Umbilical cord (tissue), 2 donors: ENCODE measurements around the gene RHBDL1. TPM values are rescaled to one million over a fixed set of nuclear protein-coding genes. Genes with fewer than 3 reads are reported as not detected.

Experiments used
- DNase-seq: peaks from one replicate; pipeline ENCODE4 v3.0.0-alpha.2; 2015; ENCODE audit warnings: low spot score
- total RNA-seq: library from RNA; depleted of rRNA; stranded (reverse); fragments of >200 nt; gene quantifications from one replicate; pipeline ENCODE4 v1.2.3, GENCODE V29; 2014; ENCODE audit warnings: low replicate concordance; ENCODE audit not compliant: insufficient read depth

RHBDL1 gene
- total RNA-seq, 1 donor from 2014 or later, result 1.9 TPM

DNA sequence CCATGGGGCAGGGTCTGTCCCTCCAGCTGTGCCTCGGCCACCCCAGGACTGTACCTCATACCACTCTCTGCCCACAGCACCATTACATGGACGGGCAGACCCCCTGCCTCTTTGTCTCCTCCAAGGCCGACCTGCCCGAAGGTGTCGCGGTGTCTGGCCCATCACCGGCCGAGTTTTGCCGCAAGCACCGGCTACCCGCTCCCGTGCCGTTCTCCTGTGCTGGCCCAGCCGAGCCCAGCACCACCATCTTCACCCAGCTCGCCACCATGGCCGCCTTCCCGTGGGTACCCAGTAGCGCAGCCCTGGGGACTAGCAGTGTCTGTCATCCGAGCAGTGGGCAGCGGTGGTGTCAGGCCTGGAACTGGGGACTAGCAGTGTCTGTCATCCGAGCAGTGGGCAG, 2.6 kb upstream of the RHBDL1 start:
- no peak for DNase-seq

GRCh38 chr16:673399-673991, 2.0 kb upstream of the RHBDL1 start:
- DNase-seq, result no peak

DNA sequence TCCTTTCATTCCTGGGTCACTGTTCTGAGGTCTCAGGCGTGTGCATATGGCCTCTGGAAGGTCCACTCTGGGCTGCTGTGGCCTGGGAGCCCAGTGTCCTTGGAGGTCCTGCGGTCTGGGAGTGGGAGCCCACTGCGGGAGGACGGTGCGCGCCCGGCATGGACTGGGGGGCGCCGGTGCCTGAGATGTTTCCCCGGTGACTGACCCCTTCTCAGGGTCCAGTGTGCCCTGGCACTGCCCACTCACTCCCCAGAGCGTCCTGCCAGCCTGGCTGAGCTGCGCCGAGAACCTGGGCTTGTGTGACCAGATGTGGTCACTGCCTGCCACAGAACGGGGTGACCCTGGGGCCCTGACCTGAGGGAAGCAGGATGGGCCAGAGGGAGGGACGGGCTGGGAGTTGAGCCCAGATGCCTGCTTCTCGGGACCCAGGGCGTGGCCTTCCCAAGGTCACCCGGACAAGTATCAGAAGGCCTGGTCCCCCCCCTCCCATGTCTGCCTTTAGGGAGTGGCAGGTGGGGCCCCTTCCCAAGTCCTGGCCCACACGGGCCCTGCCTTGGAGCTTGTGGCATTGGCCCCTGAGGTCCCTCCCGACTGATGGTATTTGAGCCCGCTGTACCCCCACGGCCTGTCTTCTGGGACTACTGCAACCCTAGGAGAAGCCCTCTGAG, 1.1 kb upstream of the RHBDL1 start:
- DNase-seq, result no peak

- no peak for DNase-seq
Measured at GRCh38 chr16:675884-676564, 553 bp downstream of the RHBDL1 start.

- DNase-seq, result no peak
Measured at GRCh38 chr16:676565-676902, 1.1 kb downstream of the RHBDL1 start.

DNA sequence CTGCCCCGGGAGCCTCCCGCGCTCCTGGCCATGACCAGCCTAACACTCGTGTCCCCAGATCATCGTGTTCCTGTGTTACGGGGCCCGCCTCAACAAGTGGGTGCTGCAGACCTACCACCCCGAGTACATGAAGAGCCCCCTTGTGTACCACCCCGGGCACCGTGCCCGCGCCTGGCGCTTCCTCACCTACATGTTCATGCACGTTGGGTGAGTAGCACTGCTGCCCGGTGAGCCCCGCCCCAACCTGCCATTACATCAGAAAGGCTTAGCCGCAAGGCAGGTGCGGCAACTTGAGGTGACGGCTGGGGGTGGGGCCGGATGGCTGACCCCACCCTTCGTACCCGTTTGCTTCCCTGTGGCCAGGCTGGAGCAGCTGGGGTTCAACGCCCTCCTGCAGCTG, 1.4 kb downstream of the RHBDL1 start:
- DNase-seq, result peak; percentile 67

GRCh38 chr16:677316-678190, 2.1 kb downstream of the RHBDL1 start:
- no peak for DNase-seq

DNA sequence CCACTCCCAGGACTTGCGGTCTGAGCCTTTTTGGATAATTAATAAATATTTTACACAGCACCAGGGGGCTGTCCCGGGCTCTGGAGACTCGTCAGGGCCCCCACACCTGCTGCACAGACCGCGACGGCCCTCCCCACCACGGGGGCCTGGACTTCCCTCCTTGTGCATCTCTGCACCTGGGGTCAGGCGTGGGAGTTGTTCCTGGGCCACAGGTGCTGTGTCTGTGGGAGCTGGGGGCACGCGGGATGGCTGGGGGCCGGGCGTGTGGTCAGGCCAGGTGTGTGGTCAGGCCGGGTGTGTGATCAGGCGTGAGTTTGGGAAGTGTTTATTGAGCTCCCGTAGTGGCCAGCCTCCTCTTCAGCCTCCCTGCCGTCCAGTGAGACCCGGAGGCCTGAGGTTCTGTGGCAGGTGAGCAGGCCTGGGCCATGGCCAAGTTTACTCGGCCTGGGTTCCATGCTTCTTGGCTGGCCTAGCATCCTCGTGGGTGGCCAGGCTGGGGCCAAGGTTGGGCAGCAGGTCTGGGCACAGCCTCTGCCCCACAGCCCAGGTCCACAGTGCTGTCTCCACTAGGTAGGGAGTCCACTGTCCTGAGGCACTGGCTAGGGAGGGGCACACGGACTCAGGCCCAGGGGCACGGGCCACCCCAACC, 2.9 kb downstream of the RHBDL1 start:
- DNase-seq, result no peak

DNA sequence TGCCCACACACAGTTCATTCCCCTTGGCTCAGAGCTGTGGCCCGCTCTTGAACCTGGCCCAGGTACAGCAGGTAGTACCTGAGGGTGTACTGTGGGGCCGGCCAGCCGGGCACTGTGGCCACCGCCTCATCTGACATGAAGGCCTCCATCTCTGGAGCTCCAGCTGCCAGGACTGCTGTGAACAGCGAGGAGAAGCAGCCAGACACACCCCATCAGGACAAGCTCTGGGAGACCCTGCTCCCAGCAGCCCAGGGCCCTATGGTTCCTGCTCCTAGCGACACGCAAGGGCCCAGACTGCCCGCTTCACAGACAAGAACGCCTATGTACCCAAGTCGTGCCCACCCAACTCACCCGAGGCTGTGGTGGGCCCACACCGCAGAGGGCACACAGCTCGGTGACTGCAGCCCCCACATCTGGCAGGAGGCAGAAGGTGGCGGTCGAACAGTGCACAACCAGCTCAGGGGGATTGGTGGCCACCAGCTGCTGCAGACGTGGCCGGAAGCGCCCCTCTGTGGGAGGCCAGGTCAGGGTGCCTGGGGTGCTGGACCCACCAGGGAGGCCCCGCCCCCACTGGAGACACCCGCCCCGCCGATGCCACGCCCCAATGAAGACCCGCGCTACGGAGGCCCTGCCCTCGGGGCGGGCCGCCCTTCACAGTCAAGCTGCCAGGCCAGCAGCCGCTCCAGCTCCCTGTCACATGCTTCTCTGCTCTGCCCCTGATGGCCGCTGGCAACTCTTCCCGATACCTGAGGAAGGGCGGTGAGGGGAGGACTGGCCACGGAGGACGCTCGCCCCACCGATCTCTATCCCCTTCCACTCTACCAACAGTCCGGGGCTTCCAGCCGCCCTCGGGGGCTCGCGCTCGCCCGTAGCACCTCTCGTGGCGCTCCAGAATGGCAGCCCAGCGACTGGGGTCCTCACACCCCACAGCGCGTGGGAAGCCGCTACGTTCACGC, 3.7 kb downstream of the RHBDL1 start:
- DNase-seq, result peak; percentile 77

DNA sequence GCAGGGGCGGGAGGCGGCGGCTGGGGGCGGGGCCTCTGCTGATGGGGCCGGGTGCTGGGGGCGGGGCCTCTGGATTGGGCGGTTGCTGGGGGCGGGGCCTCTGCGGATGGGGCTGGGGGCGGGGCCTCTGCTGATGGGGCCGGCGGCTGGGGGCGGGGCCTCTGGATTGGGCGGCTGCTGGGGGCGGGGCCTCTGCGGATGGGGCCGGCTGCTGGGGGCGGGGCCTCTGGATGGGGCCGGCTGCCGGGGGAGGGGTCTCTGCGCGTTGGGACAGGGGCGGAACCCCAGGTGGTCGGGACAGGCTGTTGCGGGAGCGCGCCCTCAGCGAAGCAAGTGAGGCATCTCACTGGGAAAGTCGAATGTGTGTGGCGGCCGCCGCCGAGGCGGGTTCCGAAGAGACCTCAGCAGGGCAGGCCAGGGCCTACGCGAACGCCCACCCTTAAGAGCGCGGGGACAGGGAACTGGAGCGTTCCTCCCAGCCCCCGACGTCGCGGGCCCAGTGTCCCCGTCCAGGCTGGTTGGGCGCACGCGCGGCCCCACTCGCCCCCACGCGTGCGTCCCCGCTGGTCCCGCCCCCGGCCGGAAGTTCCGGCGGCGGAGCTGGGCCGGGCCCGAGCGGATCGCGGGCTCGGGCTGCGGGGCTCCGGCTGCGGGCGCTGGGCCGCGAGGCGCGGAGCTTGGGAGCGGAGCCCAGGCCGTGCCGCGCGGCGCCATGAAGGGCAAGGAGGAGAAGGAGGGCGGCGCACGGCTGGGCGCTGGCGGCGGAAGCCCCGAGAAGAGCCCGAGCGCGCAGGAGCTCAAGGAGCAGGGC, 4.5 kb downstream of the RHBDL1 start, which contains the start of gene STUB1:
Gene STUB1 (plus strand): TSS at position 597 of the 811 bp plus-strand sequence. CDS start 116 bp downstream, at position 713.
- DNase-seq, result peak; percentile 86

DNA sequence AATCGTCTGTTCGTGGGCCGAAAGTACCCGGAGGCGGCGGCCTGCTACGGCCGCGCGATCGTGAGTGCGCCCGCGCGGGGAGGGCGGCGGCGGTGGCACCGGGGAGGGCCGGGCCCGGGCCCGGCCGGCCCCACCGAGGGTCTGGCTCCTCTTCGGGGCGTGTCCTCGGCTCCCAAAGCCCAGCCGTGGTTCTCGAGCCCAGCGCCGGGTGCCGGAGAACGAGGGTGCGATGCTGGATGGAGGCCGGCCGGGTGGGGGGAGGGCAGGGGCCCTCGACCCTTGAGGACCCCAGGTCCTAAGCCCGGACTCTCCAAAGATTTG, 5.1 kb downstream of the RHBDL1 start:
- no peak for DNase-seq

DNA sequence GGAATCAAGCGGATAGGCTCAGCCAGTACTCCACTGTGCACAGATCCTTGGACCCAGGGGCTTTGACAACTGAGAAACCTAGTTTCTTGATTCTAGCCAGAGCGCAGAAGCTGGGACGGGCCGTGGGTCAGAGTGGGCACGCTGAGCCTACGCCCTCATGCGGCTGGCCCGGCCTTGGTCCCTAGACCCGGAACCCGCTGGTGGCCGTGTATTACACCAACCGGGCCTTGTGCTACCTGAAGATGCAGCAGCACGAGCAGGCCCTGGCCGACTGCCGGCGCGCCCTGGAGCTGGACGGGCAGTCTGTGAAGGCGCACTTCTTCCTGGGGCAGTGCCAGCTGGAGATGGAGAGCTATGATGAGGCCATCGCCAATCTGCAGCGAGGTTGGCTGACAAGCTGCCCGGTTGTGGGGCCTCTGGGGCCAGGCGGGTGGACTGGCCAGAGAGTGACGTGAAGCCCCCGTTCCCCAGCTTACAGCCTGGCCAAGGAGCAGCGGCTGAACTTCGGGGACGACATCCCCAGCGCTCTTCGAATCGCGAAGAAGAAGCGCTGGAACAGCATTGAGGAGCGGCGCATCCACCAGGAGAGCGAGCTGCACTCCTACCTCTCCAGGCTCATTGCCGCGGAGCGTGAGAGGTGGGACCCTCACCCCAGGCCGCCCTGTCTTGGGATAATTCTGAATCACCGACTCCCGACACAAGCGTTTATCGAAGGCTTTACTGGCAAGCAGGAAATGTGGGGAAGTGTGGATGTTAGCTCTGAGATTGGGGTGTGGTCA, 5.7 kb downstream of the RHBDL1 start:
- no peak for DNase-seq

DNA sequence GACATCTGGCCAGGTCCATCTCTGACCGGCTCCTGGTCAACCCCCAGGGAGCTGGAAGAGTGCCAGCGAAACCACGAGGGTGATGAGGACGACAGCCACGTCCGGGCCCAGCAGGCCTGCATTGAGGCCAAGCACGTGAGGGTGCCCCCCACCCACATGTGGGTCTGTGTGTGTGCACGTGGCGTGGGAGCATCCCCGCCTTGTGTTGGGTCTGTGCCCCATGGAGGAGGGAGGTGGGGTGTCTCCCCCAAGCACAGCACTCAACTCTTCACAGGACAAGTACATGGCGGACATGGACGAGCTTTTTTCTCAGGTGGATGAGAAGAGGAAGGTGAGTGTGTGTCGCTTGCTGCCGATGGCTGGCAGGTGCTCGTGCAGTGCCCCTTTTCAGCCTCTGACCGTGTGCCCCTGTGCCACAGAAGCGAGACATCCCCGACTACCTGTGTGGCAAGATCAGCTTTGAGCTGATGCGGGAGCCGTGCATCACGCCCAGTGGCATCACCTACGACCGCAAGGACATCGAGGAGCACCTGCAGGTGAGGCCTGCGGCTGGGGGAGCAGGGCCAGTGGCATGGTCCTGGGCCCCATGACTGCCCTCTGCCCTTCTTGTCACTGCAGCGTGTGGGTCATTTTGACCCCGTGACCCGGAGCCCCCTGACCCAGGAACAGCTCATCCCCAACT, 6.4 kb downstream of the RHBDL1 start:
- DNase-seq, result no peak

DNA sequence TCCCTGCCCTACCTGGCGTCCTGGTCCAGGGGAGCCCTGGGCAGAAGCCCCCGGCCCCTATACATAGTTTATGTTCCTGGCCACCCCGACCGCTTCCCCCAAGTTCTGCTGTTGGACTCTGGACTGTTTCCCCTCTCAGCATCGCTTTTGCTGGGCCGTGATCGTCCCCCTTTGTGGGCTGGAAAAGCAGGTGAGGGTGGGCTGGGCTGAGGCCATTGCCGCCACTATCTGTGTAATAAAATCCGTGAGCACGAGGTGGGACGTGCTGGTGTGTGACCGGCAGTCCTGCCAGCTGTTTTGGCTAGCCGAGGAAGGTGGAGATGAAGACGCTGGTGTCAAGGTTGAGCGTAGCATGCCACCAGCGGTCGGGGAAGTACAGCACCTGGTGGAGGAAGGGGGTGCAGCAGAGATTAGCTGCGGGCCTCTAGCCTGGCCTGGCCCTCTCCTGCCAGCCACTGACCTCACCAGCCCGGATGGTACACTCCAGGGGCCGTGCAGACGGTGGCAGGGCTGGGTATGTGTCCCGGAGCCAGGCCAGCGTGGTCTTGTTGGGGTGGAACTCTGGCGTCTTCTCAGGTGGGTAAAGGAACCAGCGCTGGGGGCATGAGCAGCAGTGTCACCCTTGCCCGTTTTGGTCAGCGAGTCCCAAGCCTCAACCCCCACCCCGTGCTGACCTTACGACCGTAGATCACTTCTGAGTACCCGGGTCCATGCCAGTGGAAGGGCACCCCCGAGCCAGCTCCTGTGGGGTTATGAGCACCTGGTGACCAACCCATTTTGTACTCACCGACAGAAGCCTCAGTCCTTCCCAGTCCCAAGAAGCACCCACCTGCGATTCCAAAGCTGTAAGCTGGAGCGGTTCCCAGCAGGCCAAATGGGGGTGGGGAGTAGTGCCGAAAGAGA, 7.3 kb downstream of the RHBDL1 start:
- no peak for DNase-seq

DNA sequence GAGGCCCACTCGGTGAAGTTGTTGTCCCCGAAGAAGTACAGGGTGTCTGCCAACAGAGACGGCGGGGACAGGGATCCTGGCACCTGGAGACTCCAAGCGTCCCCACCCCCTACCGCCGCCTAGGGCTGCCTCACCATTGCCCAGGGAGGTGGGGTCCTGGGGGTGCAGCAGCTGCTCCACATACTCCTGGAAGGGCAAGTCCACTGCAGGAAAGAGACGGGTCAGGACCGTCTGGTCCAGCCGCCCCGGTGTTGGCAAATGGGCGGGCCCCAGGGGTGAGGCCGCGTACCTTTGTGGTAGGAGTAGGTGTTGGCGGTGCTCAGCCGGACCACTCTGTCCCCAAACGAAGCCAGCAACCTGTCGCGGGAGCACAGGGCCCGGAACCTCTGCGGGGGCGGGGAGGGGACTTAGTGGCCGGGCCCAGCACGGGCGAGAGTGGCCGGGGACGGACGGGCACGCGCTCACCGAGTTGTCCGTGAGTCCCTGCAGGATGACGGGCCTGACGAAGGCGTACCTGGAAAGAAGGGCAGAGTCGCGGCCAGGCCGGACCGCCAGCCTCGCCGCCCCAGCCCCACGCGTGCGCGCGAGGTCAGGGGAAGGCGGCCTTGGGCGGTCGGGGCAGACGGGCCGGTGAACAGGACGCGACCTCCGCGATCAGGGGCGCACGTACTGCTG, 8.1 kb downstream of the RHBDL1 start:
- no peak for DNase-seq

- peak; percentile 97 for DNase-seq
Measured at GRCh38 chr16:684071-684794, 8.8 kb downstream of the RHBDL1 start, which contains the start of gene JMJD8. Gene JMJD8 (minus strand): TSS chr16:684334. CDS start chr16:684319, 15 bp downstream.
